CD14-positive monocyte (primary cell): Measurements from ENCODE around the gene DNAH3. TPM values are rescaled to one million over a fixed set of nuclear protein-coding genes. Genes with fewer than 3 reads are reported as not detected.

Experiments
- DNase-seq, 3 donors: peaks; one replicate each; pipeline ENCODE4 v3.0.0-alpha.2; 2011 to 2022
- H2AFZ ChIP-seq: 2 replicates; pipeline ENCODE4 v1.6.0; 2012; ENCODE audit warnings: mild to moderate bottlenecking, low read depth, low read length, inconsistent platforms; ENCODE audit not compliant: insufficient read depth, poor library complexity, severe bottlenecking
- H3K27ac ChIP-seq, 2 donors: 1 replicate in 1 of 2; 2 replicates in 1 of 2; pipeline ENCODE4 v1.5.1; 2012 to 2013; ENCODE audit warnings: low read length in 2 of 2, control low read depth in 1 of 2, inconsistent platforms in 1 of 2, low read depth in 1 of 2, mild to moderate bottlenecking in 1 of 2
- H3K27me3 ChIP-seq, 2 donors: one replicate each; pipeline versions ENCODE4 v1.6.0 to v1.6.1; 2011 to 2013; ENCODE audit warnings: low read length in 2 of 2; ENCODE audit not compliant: control insufficient read depth in 2 of 2, insufficient read depth in 2 of 2
- H3K36me3 ChIP-seq, 2 donors: replicated peaks in 1 of 2; 1 replicate in 1 of 2; 2 replicates in 1 of 2; pipeline versions ENCODE4 v1.5.1 to v1.6.1; 2012 to 2013; ENCODE audit warnings: low read length in 2 of 2, control low read depth in 1 of 2, inconsistent platforms in 1 of 2, mild to moderate bottlenecking in 1 of 2; ENCODE audit not compliant: insufficient read depth in 2 of 2, control insufficient read depth in 1 of 2
- H3K4me1 ChIP-seq, 2 donors: 1 replicate in 1 of 2; 2 replicates in 1 of 2; pipeline versions ENCODE4 v1.5.1 to v1.6.1; 2012 to 2013; ENCODE audit warnings: low read length in 2 of 2, control low read depth in 1 of 2, inconsistent platforms in 1 of 2, mild to moderate bottlenecking in 1 of 2, moderate library complexity in 1 of 2; ENCODE audit not compliant: insufficient read depth in 2 of 2, control insufficient read depth in 1 of 2
- H3K4me2 ChIP-seq: replicated peaks from 2 replicates; pipeline ENCODE3; 2012; ENCODE audit warnings: low read length, moderate library complexity, mild to moderate bottlenecking; ENCODE audit not compliant: poor library complexity, severe bottlenecking; ENCODE audit errors: extremely low read depth
- H3K4me3 ChIP-seq, 3 experiments: fragments of 200-600 bp in 1 of 3; sonication (generic) in 1 of 3; replicated peaks in 1 of 3; 1 replicate in 2 of 3; 2 replicates in 1 of 3; pipeline ENCODE4 v1.5.1; 2011 to 2013; ENCODE audit warnings: low read length in 3 of 3, mild to moderate bottlenecking in 3 of 3, control low read depth in 2 of 3, low read depth in 2 of 3, inconsistent platforms in 1 of 3, moderate library complexity in 1 of 3
- H3K79me2 ChIP-seq: 2 replicates; pipeline ENCODE4 v1.6.0; 2012; ENCODE audit warnings: mild to moderate bottlenecking, control low read depth, inconsistent platforms, low read length, moderate library complexity; ENCODE audit not compliant: insufficient read depth
- H3K9ac ChIP-seq: 2 replicates; pipeline ENCODE4 v1.6.0; 2017; ENCODE audit warnings: low read length, mild to moderate bottlenecking; ENCODE audit not compliant: insufficient read depth, poor library complexity, severe bottlenecking
- H3K9me3 ChIP-seq, 2 donors: replicated peaks in 1 of 2; 1 replicate in 1 of 2; 2 replicates in 1 of 2; pipeline versions ENCODE4 v1.5.1 to v1.6.1; 2012 to 2013; ENCODE audit warnings: low read length in 2 of 2, control low read depth in 1 of 2; ENCODE audit not compliant: control insufficient read depth in 1 of 2, insufficient read depth in 1 of 2
- H4K20me1 ChIP-seq: 2 replicates; pipeline ENCODE4 v1.6.0; 2012; ENCODE audit warnings: mild to moderate bottlenecking, low read length, control low read depth, moderate library complexity; ENCODE audit not compliant: insufficient read depth
- H3K27ac Mint-ChIP-seq, 7 donors: one replicate each; pipeline ENCODE4 v1.8.0; 2020; ENCODE audit warnings: mild to moderate bottlenecking in 7 of 7, mixed read lengths in 7 of 7, moderate library complexity in 6 of 7, inconsistent platforms in 2 of 7
- H3K27me3 Mint-ChIP-seq, 3 donors: one replicate each; pipeline ENCODE4 v1.8.0; 2021 to 2022; ENCODE audit warnings: low read depth in 3 of 3, mild to moderate bottlenecking in 3 of 3, mixed read lengths in 3 of 3, moderate library complexity in 3 of 3, inconsistent platforms in 1 of 3
- H3K36me3 Mint-ChIP-seq, 2 donors: one replicate each; pipeline ENCODE4 v1.8.0; 2020; ENCODE audit warnings: mixed read lengths in 2 of 2, inconsistent platforms in 1 of 2, mild to moderate bottlenecking in 1 of 2
- H3K4me1 Mint-ChIP-seq: one replicate; pipeline ENCODE4 v1.8.0; 2020; ENCODE audit warnings: mild to moderate bottlenecking, mixed read lengths
- H3K4me3 Mint-ChIP-seq, 2 donors: one replicate each; pipeline ENCODE4 v1.8.0; 2020; ENCODE audit warnings: mild to moderate bottlenecking in 2 of 2, mixed read lengths in 2 of 2, moderate library complexity in 1 of 2
- H3K9me3 Mint-ChIP-seq, 7 donors: one replicate each; pipeline ENCODE4 v1.8.0; 2020 to 2022; ENCODE audit warnings: mixed read lengths in 7 of 7, mild to moderate bottlenecking in 6 of 7, moderate library complexity in 6 of 7, inconsistent platforms in 2 of 7
- WGBS: methylation state at CpG from one replicate; pipeline ENCODE4 v1.1.5; 2013; ENCODE audit warnings: missing lambda C conversion rate; ENCODE audit not compliant: insufficient coverage; 5-methylcytosine and 5-hydroxymethylcytosine counted together
- intact Hi-C, 2 donors: fragments of 100-400 bp; cut with micrococcal nuclease; formaldehyde crosslinking; loops; one replicate each; pipeline versions ENCODE4 v1.15.0 to v1.15.1; 2023
- polyA plus RNA-seq, 3 donors: library from polyadenylated mRNA; depleted of rRNA in 1 of 3; unstranded in 2 of 3; stranded (reverse) in 1 of 3; fragments of 300-500 nt in 2 of 3; fragments of >200 nt in 1 of 3; fragmentation: Illumina TruSeq in 2 of 3; gene quantifications; 1 replicate in 2 of 3; 2 replicates in 1 of 3; pipeline ENCODE4 v1.2.3, GENCODE V29; 2012 to 2021
- TF ChIP-seq, protein P1 (sequence below): fragments of 200-600 bp; IDR thresholded peaks from one replicate; pipeline ENCODE4 v1.8.0; 2022; ENCODE audit warnings: antibody characterized with exemption, mild to moderate bottlenecking

The DNAH3 gene
- polyA plus RNA-seq, 3 donors: not detected

DNA sequence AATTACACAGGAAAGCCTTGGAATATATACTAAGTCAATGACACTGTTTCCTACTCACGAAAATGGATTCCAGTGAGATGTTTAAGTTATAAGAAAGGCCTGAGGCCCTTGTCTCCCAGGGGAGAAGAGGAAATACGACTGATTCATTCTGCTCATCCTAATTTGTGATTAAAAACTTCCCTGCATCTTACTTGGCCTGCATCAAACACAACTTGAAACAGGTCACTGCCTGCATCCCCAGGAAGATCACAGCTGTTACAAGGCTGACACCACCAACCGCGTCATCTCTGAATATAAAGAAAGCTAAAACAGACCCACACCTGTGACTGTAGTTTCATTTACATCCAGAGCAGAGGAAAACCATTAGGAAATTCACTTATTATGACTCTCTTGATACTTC is 121.9 kb downstream of the DNAH3 start:
- Histone ChIP-seq H3K27ac (no peak overlapping the region), H3K36me3 (no peaks in the 10 kb centered on the region), H4K20me1 (no peaks in the 10 kb centered on the region), H3K4me2 (no peak overlapping the region), H3K79me2 (no peaks in the 10 kb centered on the region), H3K9ac (no peak overlapping the region), H3K4me1 (peaks cover 2 to 5% of the 10 kb centered on the region in 2 donors), H3K4me3 (no peak overlapping the region), H3K9me3 (no peaks in the 10 kb centered on the region), H3K27me3 (no peaks in the 10 kb centered on the region), H2AFZ (no peak overlapping the region)
- DNase-seq: no peak
- TF ChIP-seq, protein P1, sequence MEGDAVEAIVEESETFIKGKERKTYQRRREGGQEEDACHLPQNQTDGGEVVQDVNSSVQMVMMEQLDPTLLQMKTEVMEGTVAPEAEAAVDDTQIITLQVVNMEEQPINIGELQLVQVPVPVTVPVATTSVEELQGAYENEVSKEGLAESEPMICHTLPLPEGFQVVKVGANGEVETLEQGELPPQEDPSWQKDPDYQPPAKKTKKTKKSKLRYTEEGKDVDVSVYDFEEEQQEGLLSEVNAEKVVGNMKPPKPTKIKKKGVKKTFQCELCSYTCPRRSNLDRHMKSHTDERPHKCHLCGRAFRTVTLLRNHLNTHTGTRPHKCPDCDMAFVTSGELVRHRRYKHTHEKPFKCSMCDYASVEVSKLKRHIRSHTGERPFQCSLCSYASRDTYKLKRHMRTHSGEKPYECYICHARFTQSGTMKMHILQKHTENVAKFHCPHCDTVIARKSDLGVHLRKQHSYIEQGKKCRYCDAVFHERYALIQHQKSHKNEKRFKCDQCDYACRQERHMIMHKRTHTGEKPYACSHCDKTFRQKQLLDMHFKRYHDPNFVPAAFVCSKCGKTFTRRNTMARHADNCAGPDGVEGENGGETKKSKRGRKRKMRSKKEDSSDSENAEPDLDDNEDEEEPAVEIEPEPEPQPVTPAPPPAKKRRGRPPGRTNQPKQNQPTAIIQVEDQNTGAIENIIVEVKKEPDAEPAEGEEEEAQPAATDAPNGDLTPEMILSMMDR: no peak
- Mint-ChIP-seq H3K4me1 (peaks cover 4% of the 10 kb centered on the region), H3K36me3 (no peaks in the 10 kb centered on the region), H3K27ac (no peak overlapping the region), H3K4me3 (no peak overlapping the region), H3K27me3 (no peaks in the 10 kb centered on the region), H3K9me3 (peaks cover 0 to 1% (median 0%) of the 10 kb centered on the region in 7 donors)
- intact Hi-C loops: no loop called here
- WGBS: no CpG with 5 or more reads among the region's 4 CpGs

DNA sequence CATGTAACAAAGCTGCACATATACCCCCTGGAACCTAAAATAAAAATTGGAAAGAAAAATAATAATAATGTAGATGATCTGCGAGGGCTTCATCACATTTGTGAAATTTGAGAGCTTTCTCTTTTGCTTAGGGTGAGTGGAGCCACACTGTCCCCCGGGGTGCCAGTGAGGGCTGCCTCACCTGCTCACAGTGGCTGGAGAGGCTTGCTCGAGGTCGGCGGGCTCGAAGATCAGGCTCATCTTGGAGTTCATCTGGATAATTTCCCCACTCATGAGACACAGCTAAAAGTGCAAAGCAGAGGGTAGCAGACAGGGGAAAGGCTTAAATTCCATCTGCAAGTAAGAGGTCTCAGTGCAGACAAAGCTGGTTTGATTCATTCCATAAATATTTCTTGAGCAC is 123.8 kb downstream of the DNAH3 start:
- Histone ChIP-seq H3K4me2 (no peak overlapping the region), H3K9me3 (no peaks in the 10 kb centered on the region), H2AFZ (no peak overlapping the region), H3K9ac (no peak overlapping the region), H3K4me1 (peaks cover 5 to 10% of the 10 kb centered on the region in 2 donors), H3K79me2 (no peaks in the 10 kb centered on the region), H3K27ac (no peak overlapping the region), H4K20me1 (no peaks in the 10 kb centered on the region), H3K27me3 (no peaks in the 10 kb centered on the region), H3K36me3 (no peaks in the 10 kb centered on the region), H3K4me3 (no peak overlapping the region)
- H3K36me3 Mint-ChIP-seq: no peaks in the 10 kb centered on the region
- intact Hi-C loops: no loop called here
- TF ChIP-seq, protein P1: no peak
- no peak for DNase-seq
- peaks cover 0 to 1% (median 0%) of the 10 kb centered on the region in 7 donors for H3K9me3 Mint-ChIP-seq
- H3K27me3 Mint-ChIP-seq: no peaks in the 10 kb centered on the region
- WGBS: 100% methylated on average over 1 of the region's 6 CpGs
- H3K4me3 Mint-ChIP-seq: no peak overlapping the region
- H3K27ac Mint-ChIP-seq: no peak overlapping the region
- H3K4me1 Mint-ChIP-seq: peaks cover 11% of the 10 kb centered on the region
